GM18520 (cell line): ENCODE measurements around the gene SLC18A2.

Source experiments
- ATAC-seq: cut with Tn5 transposase; IDR thresholded peaks from one replicate; pipeline ENCODE4 v1.9.1; 2021; ENCODE audit not compliant: unreplicated experiment

SLC18A2 gene

DNA sequence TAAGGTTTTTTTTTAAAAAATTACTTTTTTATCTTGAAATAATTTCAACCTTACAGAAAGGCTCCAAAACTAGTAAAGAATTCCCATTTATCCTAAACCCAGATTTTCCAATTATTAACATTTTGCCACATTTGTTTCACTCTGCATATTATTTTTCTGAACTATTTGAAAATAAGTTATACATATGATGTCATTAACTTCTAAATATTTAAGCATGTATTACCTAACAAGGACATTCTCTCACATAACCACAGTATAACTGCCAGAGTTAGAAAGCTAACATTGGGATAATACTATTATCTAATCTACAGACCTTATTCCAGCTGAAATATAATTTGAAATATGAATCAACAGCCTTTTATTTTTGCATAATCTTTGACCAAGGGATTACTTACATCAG, 65.8 kb downstream of the SLC18A2 start:
- no peak for ATAC-seq

DNA sequence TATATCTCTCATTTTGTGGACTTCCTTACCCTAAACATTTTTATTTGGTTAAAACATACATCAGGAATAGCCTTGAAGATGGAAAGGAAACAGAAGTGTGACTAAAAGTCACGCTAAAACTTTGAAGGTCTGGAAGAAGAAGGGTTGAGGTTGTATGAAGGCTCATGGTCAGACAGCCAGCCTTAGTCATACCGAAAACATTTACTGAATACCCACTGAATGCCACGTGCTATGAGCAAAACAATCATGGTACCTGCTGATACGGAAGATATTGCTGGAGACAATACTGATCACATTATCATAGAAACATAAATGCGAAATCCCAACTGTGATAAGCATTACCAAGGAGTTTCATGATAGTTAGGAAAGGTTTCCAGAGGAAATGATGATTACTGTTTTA, 70.3 kb downstream of the SLC18A2 start:
- ATAC-seq = no peak

DNA sequence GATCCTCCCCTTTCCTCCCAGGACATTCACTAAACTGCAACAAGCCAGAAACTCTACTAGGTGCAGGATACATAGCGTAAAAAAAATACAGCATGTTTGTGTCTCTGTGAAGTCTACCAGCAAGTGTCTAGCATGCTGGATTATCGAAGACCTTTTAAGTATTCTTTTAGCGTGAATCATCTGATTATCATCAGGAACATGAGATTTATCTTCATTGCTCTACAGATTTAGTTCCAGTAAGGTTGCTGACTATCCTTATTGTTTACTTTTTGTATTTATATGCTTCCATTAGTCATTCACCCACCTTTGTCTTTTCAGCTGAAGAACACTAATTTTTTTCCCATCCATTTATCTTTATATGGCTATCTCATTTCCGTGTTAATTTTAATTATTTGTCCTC, 71.5 kb downstream of the SLC18A2 start:
- no peak for ATAC-seq

DNA sequence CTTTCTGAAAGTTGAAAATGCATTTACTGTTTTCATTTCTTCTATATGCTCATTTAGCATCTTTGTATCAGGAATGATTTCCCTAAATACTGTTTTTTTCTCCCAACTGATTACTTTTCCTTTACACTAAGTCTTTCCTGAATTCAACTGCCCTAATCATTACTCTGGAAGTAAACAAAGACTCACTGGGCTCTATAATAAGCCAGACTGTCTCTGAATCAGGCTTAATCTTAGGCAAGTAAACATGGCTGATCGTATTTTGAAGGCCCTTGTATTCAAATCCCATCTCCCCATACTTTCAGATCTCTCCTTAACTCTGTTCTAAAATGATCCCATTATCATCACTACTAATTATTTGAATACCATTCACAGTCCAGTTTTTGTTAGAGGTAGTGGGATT, 72.7 kb downstream of the SLC18A2 start:
- ATAC-seq = no peak

DNA sequence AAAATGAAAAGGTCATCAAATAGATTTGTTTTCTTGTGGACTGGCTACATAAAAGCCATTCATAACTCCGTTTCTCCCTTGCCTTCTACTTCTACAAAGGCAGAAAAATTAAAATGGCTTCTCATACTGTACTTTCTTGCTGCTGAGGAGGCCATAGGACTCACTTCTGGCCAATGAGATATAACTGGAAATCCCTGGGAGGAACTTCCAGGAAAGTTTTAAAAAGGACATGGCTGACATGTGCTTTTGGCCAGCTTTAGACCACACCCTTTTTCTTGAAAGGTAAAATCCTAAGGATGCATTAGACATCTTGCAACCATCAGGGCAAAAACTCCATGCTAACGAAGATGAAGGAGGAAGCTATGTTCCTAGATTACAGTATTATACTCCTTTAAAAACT, 75.8 kb downstream of the SLC18A2 start:
- ATAC-seq = no peak

DNA sequence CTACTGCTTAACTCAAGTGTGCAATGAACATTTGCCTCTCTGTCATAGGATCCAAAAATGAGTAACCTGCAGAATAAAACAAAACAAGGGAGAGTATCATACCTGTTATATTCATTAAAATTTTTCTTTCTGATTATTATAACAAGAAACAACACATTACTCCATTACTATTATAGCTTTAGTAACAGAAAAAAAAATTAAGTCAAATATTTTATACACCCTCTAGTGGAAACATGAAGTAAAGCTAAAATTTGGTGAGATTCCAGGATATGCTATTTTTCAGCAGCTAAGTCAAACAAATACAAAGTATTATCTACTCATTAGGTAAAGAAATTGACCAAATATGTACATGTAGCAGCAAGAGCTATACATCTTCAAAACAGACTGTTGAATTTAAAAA, 78.0 kb downstream of the SLC18A2 start:
- ATAC-seq = no peak

DNA sequence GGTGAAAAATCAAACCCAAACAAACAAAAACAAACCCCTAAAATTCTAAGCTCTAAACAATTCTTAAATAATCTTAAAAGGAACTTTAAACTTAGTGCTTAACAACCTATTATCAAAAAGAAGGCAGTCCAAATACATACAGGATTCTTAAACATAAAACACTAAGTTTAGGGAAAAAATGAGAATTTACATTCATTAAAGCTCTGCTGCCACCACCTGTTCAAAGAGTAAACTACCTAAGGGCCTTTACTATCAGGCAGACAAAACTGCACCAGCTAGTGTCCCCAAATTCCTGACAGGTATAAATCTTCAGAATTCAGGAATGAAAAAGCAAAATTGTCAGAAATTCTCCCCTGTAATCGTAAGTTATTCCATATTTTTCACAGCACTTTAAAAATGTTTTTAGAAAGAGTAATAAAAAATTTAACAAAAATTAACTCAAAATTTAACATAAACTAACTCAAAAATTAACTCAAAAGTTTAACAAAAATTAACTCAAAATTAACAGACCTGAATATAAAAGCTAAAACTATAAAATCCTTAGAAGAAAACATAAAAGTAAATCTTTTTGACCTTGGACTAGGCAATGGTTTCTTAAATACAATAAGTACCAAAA, 79.2 kb downstream of the SLC18A2 start:
- ATAC-seq = no peak

DNA sequence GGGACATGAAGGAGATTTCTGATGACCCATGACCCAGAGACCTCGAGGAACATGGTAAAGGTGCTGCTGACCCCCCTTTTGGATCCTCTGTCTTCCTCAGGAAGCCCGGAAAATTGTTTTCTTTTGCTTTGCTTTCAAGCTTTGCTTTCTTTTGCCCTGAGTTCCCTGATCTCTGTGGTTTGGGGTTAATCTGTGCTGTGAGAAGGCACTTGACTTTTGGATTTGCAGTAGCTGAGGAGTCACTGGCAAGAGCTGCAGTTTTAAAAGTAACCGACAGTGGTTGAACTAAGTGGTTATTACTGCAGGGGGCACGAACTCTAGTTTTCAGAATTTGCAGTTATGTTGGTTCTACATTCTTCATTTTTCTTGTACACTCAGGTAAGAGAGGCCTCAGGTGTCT, 81.3 kb downstream of the SLC18A2 start:
- no peak for ATAC-seq

DNA sequence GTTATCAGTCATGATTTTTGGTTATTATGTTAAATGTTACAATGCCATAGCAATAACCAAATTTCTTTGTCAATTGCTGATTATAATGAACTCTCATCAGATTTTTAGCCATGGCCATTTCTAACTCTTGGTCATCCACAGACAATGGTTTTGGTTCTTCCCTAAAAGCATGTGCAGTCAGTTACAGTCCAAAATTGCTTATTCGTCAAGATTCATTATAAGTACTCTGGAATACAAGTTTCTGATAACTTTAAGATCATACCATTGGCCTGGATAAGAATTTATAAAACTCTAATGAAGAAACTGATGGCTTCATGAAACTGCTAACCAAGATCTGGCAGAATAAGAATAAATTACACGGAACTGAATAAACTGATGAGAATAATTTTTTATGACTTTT, 83.5 kb downstream of the SLC18A2 start:
- no peak for ATAC-seq

DNA sequence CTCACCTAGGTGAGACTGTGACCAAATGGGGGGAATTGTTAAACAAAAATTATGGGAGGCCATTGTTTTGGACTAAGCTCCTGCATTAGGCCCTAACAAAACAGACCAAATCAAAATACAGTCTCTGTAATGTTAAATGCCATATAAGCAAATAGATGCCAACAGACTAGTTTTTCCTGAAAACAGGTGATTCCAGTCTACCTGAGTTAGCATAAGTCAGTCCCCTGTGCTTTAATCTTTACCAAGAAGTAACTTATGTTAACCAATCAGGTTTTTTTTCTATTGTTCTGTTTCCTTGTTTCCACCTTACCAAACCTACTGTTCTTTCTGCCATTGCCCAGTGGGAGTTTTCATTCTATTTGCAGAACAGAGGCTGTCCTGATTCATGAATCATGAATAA, 86.3 kb downstream of the SLC18A2 start:
- ATAC-seq = no peak
